Liver (tissue), 9 donors: Measurements from ENCODE around the gene PTH1R. TPM values are rescaled to one million over a fixed set of nuclear protein-coding genes. Genes with fewer than 3 reads are reported as not detected.

ENCODE experiments used
- DNase-seq: peaks from one replicate; pipeline ENCODE4 v3.0.0-alpha.2; 2017; ENCODE audit warnings: low spot score
- H3K27ac ChIP-seq, 2 donors: one replicate each; pipeline ENCODE4 v1.7.0; 2013; ENCODE audit warnings: inconsistent platforms in 2 of 2, low read length in 2 of 2, control low read depth in 1 of 2, low read depth in 1 of 2, mild to moderate bottlenecking in 1 of 2
- H3K27me3 ChIP-seq, 4 donors: one replicate each; pipeline versions ENCODE4 v1.6.1 to v1.7.0; 2013; ENCODE audit warnings: low read length in 3 of 4, inconsistent platforms in 1 of 4, mild to moderate bottlenecking in 1 of 4, moderate library complexity in 1 of 4; ENCODE audit not compliant: control insufficient read depth in 4 of 4, insufficient read depth in 4 of 4
- H3K36me3 ChIP-seq, 4 donors: one replicate each; pipeline versions ENCODE4 v1.6.1 to v1.7.0; 2013; ENCODE audit warnings: low read length in 3 of 4, mild to moderate bottlenecking in 3 of 4, low read depth in 1 of 4, moderate library complexity in 1 of 4; ENCODE audit not compliant: control insufficient read depth in 4 of 4, insufficient read depth in 3 of 4
- H3K4me1 ChIP-seq, 4 donors: one replicate each; pipeline versions ENCODE4 v1.6.1 to v1.7.0; 2013; ENCODE audit warnings: low read length in 3 of 4, mild to moderate bottlenecking in 3 of 4, moderate library complexity in 1 of 4; ENCODE audit not compliant: control insufficient read depth in 4 of 4, insufficient read depth in 4 of 4
- H3K4me3 ChIP-seq, 3 donors: one replicate each; pipeline versions ENCODE4 v1.6.1 to v1.7.0; 2013; ENCODE audit warnings: low read length in 3 of 3, control low read depth in 1 of 3, low read depth in 1 of 3, mild to moderate bottlenecking in 1 of 3
- H3K9ac ChIP-seq, 2 donors: one replicate each; pipeline ENCODE4 v1.7.0; 2013; ENCODE audit warnings: low read length in 2 of 2, mild to moderate bottlenecking in 2 of 2, moderate library complexity in 2 of 2, control low read depth in 1 of 2, low read depth in 1 of 2
- H3K9me3 ChIP-seq, 4 donors: one replicate each; pipeline versions ENCODE4 v1.6.1 to v1.7.0; 2013; ENCODE audit warnings: low read length in 3 of 4; ENCODE audit not compliant: control insufficient read depth in 4 of 4
- ATF3 ChIP-seq: IDR thresholded peaks from 2 replicates; pipeline ENCODE4 v1.6.1; 2016; ENCODE audit warnings: antibody characterized with exemption
- EGR1 ChIP-seq, 2 donors: IDR thresholded peaks; 2 replicates each; pipeline ENCODE4 v1.6.1; 2016 to 2018; ENCODE audit warnings: antibody characterized with exemption in 2 of 2, low read depth in 2 of 2
- FOXA1 ChIP-seq: IDR thresholded peaks from 2 replicates; pipeline ENCODE4 v1.6.1; 2016; ENCODE audit warnings: antibody characterized with exemption
- FOXA2 ChIP-seq: IDR thresholded peaks from 2 replicates; pipeline ENCODE4 v1.6.1; 2016; ENCODE audit warnings: antibody characterized with exemption
- GABPA ChIP-seq, 2 donors: IDR thresholded peaks in 1 of 2; conservative IDR thresholded peaks in 1 of 2; 2 replicates each; pipeline ENCODE4 v1.6.1; 2016; ENCODE audit warnings: antibody characterized with exemption in 2 of 2, mild to moderate bottlenecking in 1 of 2, moderate library complexity in 1 of 2
- HNF4A ChIP-seq, 2 donors: conservative IDR thresholded peaks; 2 replicates each; pipeline ENCODE4 v1.6.1; 2016; ENCODE audit warnings: antibody characterized with exemption in 2 of 2, mild to moderate bottlenecking in 2 of 2
- HNF4G ChIP-seq: IDR thresholded peaks from 2 replicates; pipeline ENCODE4 v1.6.1; 2016; ENCODE audit warnings: antibody characterized with exemption
- JUND ChIP-seq, 2 donors: IDR thresholded peaks; 2 replicates each; pipeline ENCODE4 v1.6.1; 2016; ENCODE audit warnings: antibody characterized with exemption in 2 of 2
- MAX ChIP-seq: IDR thresholded peaks from 2 replicates; pipeline ENCODE4 v1.6.1; 2016; ENCODE audit warnings: antibody characterized with exemption
- NR2F2 ChIP-seq: IDR thresholded peaks from 2 replicates; pipeline ENCODE4 v1.6.1; 2016; ENCODE audit warnings: antibody characterized with exemption
- RAD21 ChIP-seq, 2 donors: IDR thresholded peaks; 2 replicates each; pipeline ENCODE4 v1.6.1; 2016; ENCODE audit warnings: antibody characterized with exemption in 2 of 2, mild to moderate bottlenecking in 2 of 2
- REST ChIP-seq: IDR thresholded peaks from 2 replicates; pipeline ENCODE4 v1.6.1; 2016; ENCODE audit warnings: antibody characterized with exemption, mild to moderate bottlenecking
- RXRA ChIP-seq, 2 donors: IDR thresholded peaks; 2 replicates each; pipeline ENCODE4 v1.6.1; 2017 to 2018; ENCODE audit warnings: antibody characterized with exemption in 2 of 2, mild to moderate bottlenecking in 1 of 2
- SP1 ChIP-seq: IDR thresholded peaks from 2 replicates; pipeline ENCODE4 v1.6.1; 2018; ENCODE audit warnings: antibody characterized with exemption, mild to moderate bottlenecking
- TAF1 ChIP-seq: conservative IDR thresholded peaks from 2 replicates; pipeline ENCODE4 v1.6.1; 2016; ENCODE audit warnings: antibody characterized with exemption, mild to moderate bottlenecking
- YY1 ChIP-seq: IDR thresholded peaks from 2 replicates; pipeline ENCODE4 v1.6.1; 2016; ENCODE audit warnings: antibody characterized with exemption, mild to moderate bottlenecking
- WGBS: extraction: QIAGEN DNeasy Blood & Tissue Kit; methylation state at CpG from one replicate; pipeline ENCODE4 v1.1.7; 2013; 5-methylcytosine and 5-hydroxymethylcytosine counted together
- polyA plus RNA-seq, 2 donors: library from polyadenylated mRNA; stranded (reverse) in 1 of 2; unstranded in 1 of 2; fragments of 200-250 nt in 1 of 2; fragments of >200 nt in 1 of 2; fragmentation: Nextera tagmentation in 1 of 2; extraction: Ambion mirVana in 1 of 2; gene quantifications; one replicate each; pipeline versions ENCODE4 v1.2.1 to v1.2.3, GENCODE V29; 2013 to 2015
- total RNA-seq, 2 donors: library from RNA; depleted of rRNA; stranded (reverse); fragments of >200 nt; gene quantifications; one replicate each; pipeline ENCODE4 v1.2.3, GENCODE V29; 2014
- TF ChIP-seq, protein P1 (sequence below): fragments of 150-350 bp; IDR thresholded peaks from 2 replicates; pipeline ENCODE4 v1.5.1; 2017; ENCODE audit warnings: improper control_type of control experiment, low read depth, low read length; ENCODE audit not compliant: missing input control
- TF ChIP-seq, protein P2 (sequence below): IDR thresholded peaks from 2 replicates; pipeline ENCODE4 v1.6.1; 2016; ENCODE audit warnings: antibody characterized with exemption
- donor health status: healthy.
- donor health status: healthy.
- donor health status: healthy.
- donor health status: healthy.
- donor health status: healthy.

Gene PTH1R
- total and polyA plus RNA-seq, 4 donors = 7.2 to 28.4 (median 23.6) TPM

DNA sequence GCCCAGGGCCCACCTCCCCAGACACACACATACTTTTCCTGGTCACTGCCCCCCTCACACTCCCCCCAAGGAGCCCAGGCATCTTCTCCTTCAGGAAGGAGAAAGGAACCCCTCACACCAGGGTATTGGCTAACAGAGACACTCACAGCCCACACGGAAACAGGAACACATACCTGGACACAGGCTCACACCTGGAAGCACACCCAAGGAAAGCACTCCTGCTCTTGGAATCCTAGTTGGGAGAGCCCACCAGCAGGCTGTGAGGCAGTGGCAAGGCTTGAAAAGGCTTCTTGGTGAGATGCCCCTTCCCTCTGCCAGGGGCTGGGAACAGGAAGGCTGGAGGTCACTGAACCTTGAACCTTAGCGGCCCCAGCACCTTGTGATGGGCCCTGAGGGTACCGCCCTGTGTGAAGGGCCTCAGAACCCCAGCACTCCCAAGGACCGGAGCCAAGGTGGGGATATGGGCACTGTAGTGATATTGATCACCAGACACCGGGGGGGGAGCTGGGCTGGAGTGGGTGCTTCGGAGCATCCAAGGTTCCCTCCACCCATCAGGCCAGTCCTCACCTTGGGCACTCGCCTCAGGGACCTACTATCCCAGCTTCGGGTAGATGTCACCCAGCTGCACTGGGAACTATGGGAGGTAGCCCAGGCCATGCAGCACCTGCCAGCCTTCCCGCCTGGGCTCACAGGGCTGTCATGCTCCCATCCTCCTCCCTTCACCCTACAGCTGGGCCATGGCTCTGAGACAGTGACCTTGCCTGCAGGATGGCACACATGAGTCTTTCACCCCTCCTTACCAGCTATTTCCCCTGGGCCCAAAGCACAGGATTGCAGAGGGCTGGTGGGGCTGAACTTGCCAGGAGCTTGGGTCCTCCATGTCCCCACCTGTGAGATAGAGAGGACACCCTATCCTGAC lies 30.6 kb upstream of the PTH1R start:
- Histone ChIP-seq H3K4me1 (peaks cover 2 to 20% (median 13%) of the 10 kb centered on the region in 4 donors), H3K9ac (peak overlapping the region in 1 of 2 donors; percentile 0), H3K4me3 (peak overlapping the region in 1 of 3 donors; percentile 80), H3K36me3 (no peaks in the 10 kb centered on the region), H3K27me3 (no peaks in the 10 kb centered on the region), H3K9me3 (no peaks in the 10 kb centered on the region), H3K27ac (peak overlapping the region; percentile 87 to 91)
- 91% methylated on average over 9 of the region's 9 CpGs for WGBS
- DNase-seq = no peak
- no peak for TF ChIP-seq FOXA1
- TF ChIP-seq RXRA (IDR thresholded peaks at IDR 0.05) = no peak
- TF ChIP-seq HNF4A (conservative IDR thresholded peaks at IDR 0.05) = no peak
- TF ChIP-seq, protein P1, sequence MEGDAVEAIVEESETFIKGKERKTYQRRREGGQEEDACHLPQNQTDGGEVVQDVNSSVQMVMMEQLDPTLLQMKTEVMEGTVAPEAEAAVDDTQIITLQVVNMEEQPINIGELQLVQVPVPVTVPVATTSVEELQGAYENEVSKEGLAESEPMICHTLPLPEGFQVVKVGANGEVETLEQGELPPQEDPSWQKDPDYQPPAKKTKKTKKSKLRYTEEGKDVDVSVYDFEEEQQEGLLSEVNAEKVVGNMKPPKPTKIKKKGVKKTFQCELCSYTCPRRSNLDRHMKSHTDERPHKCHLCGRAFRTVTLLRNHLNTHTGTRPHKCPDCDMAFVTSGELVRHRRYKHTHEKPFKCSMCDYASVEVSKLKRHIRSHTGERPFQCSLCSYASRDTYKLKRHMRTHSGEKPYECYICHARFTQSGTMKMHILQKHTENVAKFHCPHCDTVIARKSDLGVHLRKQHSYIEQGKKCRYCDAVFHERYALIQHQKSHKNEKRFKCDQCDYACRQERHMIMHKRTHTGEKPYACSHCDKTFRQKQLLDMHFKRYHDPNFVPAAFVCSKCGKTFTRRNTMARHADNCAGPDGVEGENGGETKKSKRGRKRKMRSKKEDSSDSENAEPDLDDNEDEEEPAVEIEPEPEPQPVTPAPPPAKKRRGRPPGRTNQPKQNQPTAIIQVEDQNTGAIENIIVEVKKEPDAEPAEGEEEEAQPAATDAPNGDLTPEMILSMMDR = no peak
- TF ChIP-seq RAD21 (IDR thresholded peaks at IDR 0.05) = no peak
- no peak for TF ChIP-seq FOXA2
- no peak for TF ChIP-seq YY1

GRCh38 chr3:46847744-46848143 lies 29.8 kb upstream of the PTH1R start:
- no peak for TF ChIP-seq SP1
- no peak for TF ChIP-seq TAF1
- TF ChIP-seq, protein P1 = no peak
- no peak for TF ChIP-seq REST
- no peak for TF ChIP-seq YY1
- no peak for TF ChIP-seq JUND (IDR thresholded peaks at IDR 0.05)
- TF ChIP-seq EGR1 (IDR thresholded peaks at IDR 0.05; ENCODE audit: low read depth in 2 of 2) = no peak
- TF ChIP-seq HNF4A (conservative IDR thresholded peaks at IDR 0.05) = no peak
- no peak for TF ChIP-seq FOXA1
- no peak for TF ChIP-seq RXRA (IDR thresholded peaks at IDR 0.05)
- no peak for TF ChIP-seq GABPA (IDR thresholded peaks at IDR 0.05 in 1 of 2, conservative IDR thresholded peaks at IDR 0.05 in 1 of 2)
- no peak for TF ChIP-seq MAX
- no peak for TF ChIP-seq FOXA2
- no peak for TF ChIP-seq RAD21 (IDR thresholded peaks at IDR 0.05)
- no peak for TF ChIP-seq HNF4G
- TF ChIP-seq NR2F2 = no peak
- TF ChIP-seq, protein P2, sequence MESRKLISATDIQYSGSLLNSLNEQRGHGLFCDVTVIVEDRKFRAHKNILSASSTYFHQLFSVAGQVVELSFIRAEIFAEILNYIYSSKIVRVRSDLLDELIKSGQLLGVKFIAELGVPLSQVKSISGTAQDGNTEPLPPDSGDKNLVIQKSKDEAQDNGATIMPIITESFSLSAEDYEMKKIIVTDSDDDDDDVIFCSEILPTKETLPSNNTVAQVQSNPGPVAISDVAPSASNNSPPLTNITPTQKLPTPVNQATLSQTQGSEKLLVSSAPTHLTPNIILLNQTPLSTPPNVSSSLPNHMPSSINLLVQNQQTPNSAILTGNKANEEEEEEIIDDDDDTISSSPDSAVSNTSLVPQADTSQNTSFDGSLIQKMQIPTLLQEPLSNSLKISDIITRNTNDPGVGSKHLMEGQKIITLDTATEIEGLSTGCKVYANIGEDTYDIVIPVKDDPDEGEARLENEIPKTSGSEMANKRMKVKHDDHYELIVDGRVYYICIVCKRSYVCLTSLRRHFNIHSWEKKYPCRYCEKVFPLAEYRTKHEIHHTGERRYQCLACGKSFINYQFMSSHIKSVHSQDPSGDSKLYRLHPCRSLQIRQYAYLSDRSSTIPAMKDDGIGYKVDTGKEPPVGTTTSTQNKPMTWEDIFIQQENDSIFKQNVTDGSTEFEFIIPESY = no peak
- TF ChIP-seq ATF3 = no peak
- no peak for DNase-seq
- H3K9ac ChIP-seq = no peak overlapping the region
- peaks cover 2 to 20% (median 13%) of the 10 kb centered on the region in 4 donors for H3K4me1 ChIP-seq
- no peaks in the 10 kb centered on the region for H3K9me3 ChIP-seq
- no peak overlapping the region for H3K4me3 ChIP-seq
- 97% methylated on average over 5 of the region's 5 CpGs for WGBS
- H3K36me3 ChIP-seq = no peaks in the 10 kb centered on the region
- H3K27me3 ChIP-seq = no peaks in the 10 kb centered on the region
- no peak overlapping the region for H3K27ac ChIP-seq
